22Rv1 (cell line): ENCODE measurements around the gene SLC29A3.

ENCODE experiments used
- H3K27ac ChIP-seq: fragments of 450-650 bp; 2 replicates; pipeline ENCODE4 v1.5.1; 2017
- CTCF ChIP-seq: fragments of 450-650 bp; IDR thresholded peaks from 2 replicates; pipeline ENCODE4 v1.5.1; 2017; ENCODE audit warnings: mild to moderate bottlenecking
- ZFX ChIP-seq: fragments of 450-650 bp; IDR thresholded peaks from 2 replicates; pipeline ENCODE4 v1.6.1; 2017; ENCODE audit warnings: antibody characterized with exemption, borderline replicate concordance

SLC29A3 gene

GRCh38 chr10:71344154-71344925, 25.3 kb downstream of the SLC29A3 start:
- no peak for TF ChIP-seq ZFX
- TF ChIP-seq CTCF: no peak
- H3K27ac ChIP-seq: no peak overlapping the region

GRCh38 chr10:71344993-71345480, 26.0 kb downstream of the SLC29A3 start:
- no peak for TF ChIP-seq ZFX
- TF ChIP-seq CTCF: no peak
- no peak overlapping the region for H3K27ac ChIP-seq

- no peak overlapping the region for H3K27ac ChIP-seq
Measured at GRCh38 chr10:71345694-71346093, 26.6 kb downstream of the SLC29A3 start.

GRCh38 chr10:71346731-71347130, 27.7 kb downstream of the SLC29A3 start:
- no peak for TF ChIP-seq ZFX
- no peak overlapping the region for H3K27ac ChIP-seq

More at GRCh38 chr10:71345694-71346093, 26.6 kb downstream of the SLC29A3 start:
- no peak for TF ChIP-seq CTCF
- TF ChIP-seq ZFX: no peak

- no peak overlapping the region for H3K27ac ChIP-seq
- no peak for TF ChIP-seq ZFX
- TF ChIP-seq CTCF: no peak
Measured at GRCh38 chr10:71347587-71348395, 28.7 kb downstream of the SLC29A3 start.

- TF ChIP-seq ZFX (no peak), CTCF (no peak)
- no peak overlapping the region for H3K27ac ChIP-seq
Measured at GRCh38 chr10:71348850-71349249, 29.8 kb downstream of the SLC29A3 start.

- TF ChIP-seq CTCF: no peak
- TF ChIP-seq ZFX: no peak
- no peak overlapping the region for H3K27ac ChIP-seq
Measured at GRCh38 chr10:71349406-71349805, 30.3 kb downstream of the SLC29A3 start.
